Esophagus muscularis mucosa (tissue), 4 donors: ENCODE results near the gene ITGAX. TPM values are rescaled to one million over a fixed set of nuclear protein-coding genes. Genes with fewer than 3 reads are reported as not detected.
"Not testable (repeated sequence)": the region's sequence is repeated elsewhere in the genome, so short reads cannot be mapped to it uniquely, and the experiment has no call there.

Source experiments
- DNase-seq: peaks from one replicate; pipeline ENCODE4 v3.0.0-alpha.2; 2017; ENCODE audit errors: extremely low spot score
- H3K27ac ChIP-seq, 4 donors: fragments of 200-600 bp; sonication (generic); replicated peaks in 1 of 4; 1 replicate in 3 of 4; 2 replicates in 1 of 4; pipeline ENCODE4 v1.5.1; 2016 to 2019; ENCODE audit warnings: mild to moderate bottlenecking in 1 of 4
- H3K27me3 ChIP-seq, 4 donors: fragments of 200-600 bp; sonication (generic); one replicate each; pipeline versions ENCODE4 v1.5.1 to v1.6.0; 2016 to 2019
- H3K36me3 ChIP-seq, 4 donors: fragments of 200-600 bp; sonication (generic); one replicate each; pipeline ENCODE4 v1.5.1; 2016 to 2019
- H3K4me1 ChIP-seq, 4 donors: fragments of 200-600 bp; sonication (generic); one replicate each; pipeline ENCODE4 v1.5.1; 2016 to 2019
- H3K4me3 ChIP-seq, 4 donors: fragments of 200-600 bp; sonication (generic); 1 replicate in 2 of 4; 2 replicates in 2 of 4; pipeline ENCODE4 v1.5.1; 2016 to 2019; ENCODE audit warnings: mild to moderate bottlenecking in 4 of 4, moderate library complexity in 1 of 4
- H3K9me3 ChIP-seq, 4 donors: fragments of 200-600 bp; sonication (generic); 1 replicate in 3 of 4; 2 replicates in 1 of 4; pipeline ENCODE4 v1.5.1; 2016 to 2019
- EP300 ChIP-seq: sonication (generic); formaldehyde crosslinking; IDR thresholded peaks from one replicate; pipeline ENCODE4 v1.6.1; 2017; ENCODE audit warnings: antibody characterized with exemption
- POLR2A ChIP-seq: fragments of 450-650 bp; IDR thresholded peaks from one replicate; pipeline ENCODE4 v1.6.1; 2017; ENCODE audit warnings: antibody characterized with exemption, moderate library complexity, mild to moderate bottlenecking, low read depth
- POLR2AphosphoS5 ChIP-seq, 2 donors: sonication (generic); formaldehyde crosslinking; IDR thresholded peaks; one replicate each; pipeline ENCODE4 v1.6.1; 2017; ENCODE audit warnings: antibody characterized with exemption in 2 of 2
- WGBS: methylation state at CpG from one replicate; pipeline ENCODE4 v1.1.5; 2018; 5-methylcytosine and 5-hydroxymethylcytosine counted together
- intact Hi-C: fragments of 100-400 bp; cut with DNase I; formaldehyde crosslinking; loops from one replicate; pipeline ENCODE4 v1.15.1; 2023
- total RNA-seq, 4 donors: library from RNA; depleted of rRNA; stranded (reverse); fragments of >200 nt; gene quantifications; one replicate each; pipeline versions ENCODE4 v1.1.0 to v1.2.1, GENCODE V29; 2016
- TF ChIP-seq, protein P1 (sequence below), 3 experiments: fragments of 200-600 bp in 2 of 3; fragments of 450-650 bp in 1 of 3; sonication (generic) in 2 of 3; IDR thresholded peaks; one replicate each; pipeline ENCODE4 v1.5.1; 2017 to 2019; ENCODE audit warnings: antibody characterized with exemption in 3 of 3, mild to moderate bottlenecking in 2 of 3, moderate library complexity in 1 of 3

Gene ITGAX
- total RNA-seq, 4 donors from 2014 or later = 0.71 to 11.3 (median 3.4) TPM

DNA sequence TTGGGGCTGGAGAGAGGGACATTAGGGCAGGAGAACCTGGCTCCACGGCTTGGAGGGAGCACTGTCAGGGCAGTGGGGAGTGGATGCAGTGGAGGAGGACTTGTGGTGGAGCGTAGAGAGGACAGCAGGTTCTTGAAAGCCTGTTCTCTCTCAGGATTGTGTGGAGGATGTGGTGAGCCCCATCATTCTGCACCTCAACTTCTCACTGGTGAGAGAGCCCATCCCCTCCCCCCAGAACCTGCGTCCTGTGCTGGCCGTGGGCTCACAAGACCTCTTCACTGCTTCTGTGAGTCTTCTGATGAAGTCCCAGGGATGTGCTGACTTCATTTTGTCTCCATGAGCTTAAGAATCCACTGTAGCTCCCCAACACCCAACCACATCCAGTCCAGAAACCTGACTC, 59.7 kb downstream of the ITGAX start:
- Histone ChIP-seq H3K4me3 (no peak overlapping the region), H3K27me3 (peaks cover 0 to 35% (median 0%) of the 10 kb centered on the region in 4 donors), H3K27ac (no peak overlapping the region), H3K9me3 (peaks cover 0 to 6% (median 0%) of the 10 kb centered on the region in 4 donors), H3K4me1 (no peaks in the 10 kb centered on the region), H3K36me3 (no peaks in the 10 kb centered on the region)
- WGBS = 72% methylated on average over 4 of the region's 4 CpGs
- TF ChIP-seq, protein P1, sequence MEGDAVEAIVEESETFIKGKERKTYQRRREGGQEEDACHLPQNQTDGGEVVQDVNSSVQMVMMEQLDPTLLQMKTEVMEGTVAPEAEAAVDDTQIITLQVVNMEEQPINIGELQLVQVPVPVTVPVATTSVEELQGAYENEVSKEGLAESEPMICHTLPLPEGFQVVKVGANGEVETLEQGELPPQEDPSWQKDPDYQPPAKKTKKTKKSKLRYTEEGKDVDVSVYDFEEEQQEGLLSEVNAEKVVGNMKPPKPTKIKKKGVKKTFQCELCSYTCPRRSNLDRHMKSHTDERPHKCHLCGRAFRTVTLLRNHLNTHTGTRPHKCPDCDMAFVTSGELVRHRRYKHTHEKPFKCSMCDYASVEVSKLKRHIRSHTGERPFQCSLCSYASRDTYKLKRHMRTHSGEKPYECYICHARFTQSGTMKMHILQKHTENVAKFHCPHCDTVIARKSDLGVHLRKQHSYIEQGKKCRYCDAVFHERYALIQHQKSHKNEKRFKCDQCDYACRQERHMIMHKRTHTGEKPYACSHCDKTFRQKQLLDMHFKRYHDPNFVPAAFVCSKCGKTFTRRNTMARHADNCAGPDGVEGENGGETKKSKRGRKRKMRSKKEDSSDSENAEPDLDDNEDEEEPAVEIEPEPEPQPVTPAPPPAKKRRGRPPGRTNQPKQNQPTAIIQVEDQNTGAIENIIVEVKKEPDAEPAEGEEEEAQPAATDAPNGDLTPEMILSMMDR (IDR thresholded peaks at IDR 0.05) = no peak
- TF ChIP-seq POLR2AphosphoS5 (IDR thresholded peaks at IDR 0.05) (no peak), POLR2A (no peak), EP300 (no peak)
- no peak for DNase-seq
- intact Hi-C loops = no loop called here

DNA sequence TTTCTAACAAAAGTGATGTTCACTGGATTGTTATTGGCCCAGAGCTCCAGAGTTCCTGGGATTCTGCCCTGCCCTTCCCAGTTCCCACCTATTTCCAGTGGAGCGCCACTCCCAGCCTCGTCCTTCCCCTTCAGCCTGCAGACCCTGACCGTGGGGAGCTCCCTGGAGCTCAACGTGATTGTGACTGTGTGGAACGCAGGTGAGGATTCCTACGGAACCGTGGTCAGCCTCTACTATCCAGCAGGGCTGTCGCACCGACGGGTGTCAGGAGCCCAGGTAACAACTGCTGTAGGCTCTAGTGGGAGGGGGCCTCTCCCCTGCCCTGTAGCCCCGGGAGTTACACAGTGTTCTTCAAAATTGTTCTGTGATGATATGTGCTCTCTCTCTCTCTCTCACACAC, 61.4 kb downstream of the ITGAX start:
- DNase-seq = no peak
- H3K27me3 ChIP-seq = peaks cover 0 to 24% (median 0%) of the 10 kb centered on the region in 4 donors
- no peaks in the 10 kb centered on the region for H3K36me3 ChIP-seq
- H3K4me1 ChIP-seq = no peaks in the 10 kb centered on the region
- intact Hi-C loops = no loop called here
- TF ChIP-seq POLR2AphosphoS5 (IDR thresholded peaks at IDR 0.05) (no peak), EP300 (no peak), POLR2A (no peak)
- TF ChIP-seq, protein P1 (IDR thresholded peaks at IDR 0.05) = no peak
- no peak overlapping the region for H3K27ac ChIP-seq
- no peak overlapping the region for H3K4me3 ChIP-seq
- 82% methylated on average over 11 of the region's 11 CpGs for WGBS
- peaks cover 0 to 6% (median 0%) of the 10 kb centered on the region in 4 donors for H3K9me3 ChIP-seq

DNA sequence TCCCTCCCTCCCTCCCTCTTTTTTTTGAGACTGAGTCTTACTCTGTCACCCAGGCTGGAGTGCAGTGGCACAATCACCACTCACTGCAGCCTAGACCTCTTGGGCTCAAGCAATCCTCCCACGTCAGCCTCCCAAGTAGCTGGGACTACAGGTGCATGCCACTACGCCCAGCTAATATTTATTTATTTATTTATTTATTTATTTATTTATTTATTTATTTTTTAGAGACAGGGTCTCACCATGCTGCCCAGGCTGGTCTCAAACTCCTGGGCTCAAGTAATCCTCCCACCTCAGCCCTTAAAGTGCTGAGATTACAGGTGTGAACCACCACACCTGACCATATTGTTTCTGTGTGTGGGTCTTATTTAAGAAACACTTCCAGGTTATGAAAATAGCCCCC, 62.1 kb downstream of the ITGAX start:
- H3K4me1 ChIP-seq, H3K9me3 ChIP-seq, DNase-seq, intact Hi-C loops, H3K36me3 ChIP-seq, H3K4me3 ChIP-seq, H3K27ac ChIP-seq: not testable (repeated sequence)
- peaks cover 0 to 31% (median 0%) of the 10 kb centered on the region in 4 donors for H3K27me3 ChIP-seq
- WGBS = 84% methylated on average over 2 of the region's 2 CpGs

DNA sequence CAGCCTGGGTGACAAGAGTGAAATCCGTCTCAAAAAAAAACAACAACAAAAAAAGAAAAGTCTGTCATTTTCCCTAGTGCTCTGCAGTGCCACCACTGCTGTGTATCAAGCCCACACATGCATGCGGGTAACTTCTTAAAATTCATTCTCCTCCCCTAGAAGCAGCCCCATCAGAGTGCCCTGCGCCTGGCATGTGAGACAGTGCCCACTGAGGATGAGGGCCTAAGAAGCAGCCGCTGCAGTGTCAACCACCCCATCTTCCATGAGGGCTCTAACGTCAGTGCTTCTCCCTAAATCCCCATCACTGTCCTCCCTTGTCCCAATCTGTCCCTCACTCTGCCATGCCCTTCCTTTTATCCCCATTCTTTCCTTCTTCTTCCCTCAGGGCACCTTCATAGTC, 62.9 kb downstream of the ITGAX start:
- DNase-seq = no peak
- Histone ChIP-seq H3K4me3 (no peak overlapping the region), H3K9me3 (peaks cover 0 to 6% (median 0%) of the 10 kb centered on the region in 4 donors), H3K27ac (no peak overlapping the region), H3K27me3 (peaks cover 0 to 31% (median 0%) of the 10 kb centered on the region in 4 donors), H3K36me3 (no peaks in the 10 kb centered on the region), H3K4me1 (no peaks in the 10 kb centered on the region)
- intact Hi-C loops = no loop called here
- 82% methylated on average over 5 of the region's 5 CpGs for WGBS
- no peak for TF ChIP-seq POLR2A
- no peak for TF ChIP-seq POLR2AphosphoS5 (IDR thresholded peaks at IDR 0.05)
- no peak for TF ChIP-seq EP300
- TF ChIP-seq, protein P1 (IDR thresholded peaks at IDR 0.05) = no peak

DNA sequence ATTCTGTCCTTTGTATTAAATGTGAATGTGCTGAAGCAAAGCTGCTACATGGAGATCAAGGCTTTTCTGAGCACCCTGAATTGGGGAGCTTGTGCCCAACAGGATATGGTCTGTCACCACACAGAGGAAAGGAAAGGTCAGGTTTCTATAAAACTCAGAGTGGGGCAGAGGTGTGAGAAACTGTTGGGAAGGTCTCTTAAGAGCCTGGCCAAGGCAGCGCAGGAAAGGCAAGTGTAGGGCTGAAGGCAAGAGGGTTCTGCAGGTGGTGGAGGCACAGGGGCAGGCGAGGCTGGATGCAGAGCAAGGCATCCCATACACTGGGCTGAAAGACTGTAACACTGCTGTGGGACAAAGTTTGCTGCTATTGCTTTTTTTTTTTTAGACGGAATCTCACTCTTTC, 65.1 kb downstream of the ITGAX start:
- Histone ChIP-seq H3K27ac (no peak overlapping the region), H3K36me3 (no peaks in the 10 kb centered on the region), H3K4me3 (no peak overlapping the region), H3K4me1 (no peaks in the 10 kb centered on the region), H3K9me3 (peaks cover 0 to 6% (median 0%) of the 10 kb centered on the region in 4 donors), H3K27me3 (peaks cover 0 to 24% (median 0%) of the 10 kb centered on the region in 4 donors)
- WGBS = 73% methylated on average over 3 of the region's 3 CpGs
- intact Hi-C loops = no loop called here
- no peak for DNase-seq
- no peak for TF ChIP-seq EP300
- TF ChIP-seq, protein P1 (IDR thresholded peaks at IDR 0.05) = no peak
- TF ChIP-seq POLR2A = no peak
- no peak for TF ChIP-seq POLR2AphosphoS5 (IDR thresholded peaks at IDR 0.05)
